Ramos (cell line): ENCODE measurements around the gene MAP2K5.
"Not testable (repeated sequence)": the region's sequence is repeated elsewhere in the genome, so short reads cannot be mapped to it uniquely, and the experiment has no call there.

Experiments
- in situ Hi-C: fragments of 300-500 bp; cut with MboI; formaldehyde crosslinking; loops from one replicate; pipeline ENCODE4 v1.14.3; 2022; ENCODE audit warnings: low sequenced_read_pairs; ENCODE audit not compliant: unreplicated experiment

The MAP2K5 gene

DNA sequence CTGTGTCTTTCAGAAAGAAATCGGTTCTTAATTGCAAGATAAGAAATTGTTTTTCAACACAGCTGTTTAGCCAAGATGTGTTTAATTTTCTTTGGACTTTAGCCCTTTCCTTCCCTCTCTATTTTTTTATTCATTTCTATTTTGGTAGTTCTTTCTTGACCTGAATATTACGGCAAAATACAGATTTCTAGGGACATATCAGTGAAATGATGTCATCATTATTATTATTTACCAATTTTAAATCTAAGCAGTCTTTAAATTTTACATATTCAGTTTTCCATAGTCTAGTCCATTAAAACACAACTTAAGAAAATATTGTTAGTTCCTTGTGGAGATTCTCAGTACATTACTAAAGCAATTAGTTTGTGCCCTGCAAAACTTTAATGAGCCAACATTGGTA is 104.3 kb downstream of the MAP2K5 start:
- in situ Hi-C loops: no loop called here

DNA sequence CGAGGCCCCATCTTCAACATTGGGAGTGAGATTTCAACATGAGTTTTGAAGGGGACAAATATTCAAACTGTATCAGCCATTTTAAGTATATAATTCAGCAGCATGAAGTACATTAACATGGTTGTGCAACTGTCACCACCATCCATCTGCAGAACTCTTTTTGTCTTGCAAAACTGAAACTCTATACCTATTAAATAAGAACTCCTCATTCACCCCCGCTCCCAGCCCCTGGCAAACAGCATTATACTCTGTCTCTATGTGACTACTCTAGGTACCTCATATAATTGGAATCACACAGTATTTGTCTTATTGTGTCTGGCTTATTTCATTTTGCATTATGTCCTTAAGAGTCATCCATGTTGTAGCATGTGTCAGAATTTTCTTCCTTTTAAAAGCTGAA is 110.1 kb downstream of the MAP2K5 start:
- in situ Hi-C loops: no loop called here

DNA sequence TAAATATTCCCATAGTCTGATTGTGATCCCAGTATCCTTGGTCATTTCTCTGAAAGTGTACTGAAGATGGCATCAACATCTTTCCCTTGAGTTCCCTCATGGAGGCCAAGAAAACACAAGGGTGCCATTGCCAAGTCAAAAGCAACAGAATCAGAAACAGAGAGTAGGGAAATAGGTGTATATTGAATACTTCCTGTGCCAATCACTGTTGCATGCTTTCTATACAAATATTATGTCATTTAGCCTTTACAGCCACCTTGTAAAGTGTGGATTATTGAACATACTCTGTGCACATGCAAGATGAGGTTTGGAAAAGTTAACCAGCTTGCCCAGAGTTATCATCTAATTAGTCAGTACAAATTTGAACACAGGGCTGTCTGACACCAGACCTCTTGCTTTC is 117.9 kb downstream of the MAP2K5 start:
- in situ Hi-C loops: no loop called here

DNA sequence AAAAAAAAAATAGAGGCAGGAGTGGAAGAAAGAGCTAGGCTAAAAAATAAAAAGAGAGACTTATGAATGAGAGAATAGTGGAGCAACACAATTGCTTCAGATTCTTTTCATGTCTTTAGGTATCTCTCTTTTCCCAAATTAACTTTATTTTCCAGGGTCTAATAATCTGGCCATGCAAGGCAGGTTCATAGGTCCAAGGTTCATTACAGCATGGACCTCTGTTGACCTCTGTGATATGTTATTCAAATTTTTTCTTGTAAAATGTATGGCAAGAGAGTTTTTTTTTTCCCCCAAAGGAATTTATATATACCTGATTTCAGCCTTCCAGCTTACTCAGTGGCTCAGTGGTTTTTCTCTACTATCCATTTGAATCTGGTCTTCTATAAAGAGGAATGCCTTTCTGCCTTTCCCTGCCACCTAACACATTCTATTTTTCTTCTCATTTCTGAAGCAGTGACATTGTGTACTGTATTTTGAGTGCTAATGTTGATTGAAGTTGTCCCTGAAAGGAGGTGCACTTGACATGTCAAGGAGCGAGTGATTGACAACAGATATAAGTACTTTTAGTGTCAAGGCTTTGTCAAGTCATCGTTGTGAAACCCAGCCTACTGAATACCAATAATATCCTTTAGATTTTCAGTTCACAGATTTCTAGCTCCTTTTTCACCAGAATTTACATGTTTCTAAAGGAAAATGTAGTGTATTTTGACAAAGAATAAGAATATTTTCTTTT is 118.5 kb downstream of the MAP2K5 start:
- in situ Hi-C loops: no loop called here

DNA sequence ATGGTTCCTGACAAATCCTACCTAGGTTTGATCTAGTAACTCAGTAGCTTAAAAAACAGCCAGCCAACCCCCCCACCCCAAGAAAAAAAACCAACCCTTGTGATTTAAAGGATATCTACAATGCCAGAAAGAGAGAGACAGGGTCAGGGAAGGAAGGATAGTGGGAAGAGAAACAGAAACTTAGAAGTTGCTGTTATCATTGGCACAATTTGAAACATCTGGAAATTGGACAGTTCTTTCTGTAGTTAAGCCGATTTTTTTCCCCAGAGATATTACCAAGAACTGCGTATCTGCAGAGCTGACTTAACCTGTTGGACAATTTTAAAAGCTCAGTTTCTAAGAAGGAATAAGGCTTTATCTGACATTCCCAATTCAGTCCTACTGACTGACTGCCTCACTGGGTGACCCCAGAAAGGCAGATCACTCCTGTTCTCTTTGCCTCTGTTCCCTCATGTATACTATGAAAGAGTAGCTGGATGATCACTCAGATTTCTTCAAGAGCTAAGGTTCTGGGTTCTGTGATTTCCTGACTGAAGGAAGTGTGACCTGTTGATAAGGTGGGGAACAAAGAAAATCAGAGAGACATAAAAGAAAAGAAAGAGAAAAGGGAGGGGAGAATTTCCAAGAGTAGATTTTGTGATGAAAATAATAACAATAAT is 128.3 kb downstream of the MAP2K5 start:
- in situ Hi-C loops: no loop called here

DNA sequence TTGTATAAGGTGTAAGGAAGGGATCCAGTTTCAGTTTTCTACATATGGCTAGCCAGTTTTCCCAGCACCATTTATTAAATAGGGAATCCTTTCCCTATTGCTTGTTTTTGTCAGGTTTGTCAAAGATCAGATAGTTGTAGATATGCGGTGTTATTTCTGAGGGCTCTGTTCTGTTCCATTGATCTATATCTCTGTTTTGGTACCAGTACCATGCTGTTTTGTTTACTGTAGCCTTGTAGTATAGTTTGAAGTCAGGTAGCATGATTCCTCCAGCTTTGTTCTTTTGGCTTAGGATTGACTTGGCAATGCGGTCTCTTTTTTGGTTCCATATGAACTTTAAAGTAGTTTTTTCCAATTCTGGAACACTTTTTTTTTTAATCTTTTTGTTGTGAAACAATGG is 130.3 kb downstream of the MAP2K5 start:
- in situ Hi-C loops: not testable (repeated sequence)

DNA sequence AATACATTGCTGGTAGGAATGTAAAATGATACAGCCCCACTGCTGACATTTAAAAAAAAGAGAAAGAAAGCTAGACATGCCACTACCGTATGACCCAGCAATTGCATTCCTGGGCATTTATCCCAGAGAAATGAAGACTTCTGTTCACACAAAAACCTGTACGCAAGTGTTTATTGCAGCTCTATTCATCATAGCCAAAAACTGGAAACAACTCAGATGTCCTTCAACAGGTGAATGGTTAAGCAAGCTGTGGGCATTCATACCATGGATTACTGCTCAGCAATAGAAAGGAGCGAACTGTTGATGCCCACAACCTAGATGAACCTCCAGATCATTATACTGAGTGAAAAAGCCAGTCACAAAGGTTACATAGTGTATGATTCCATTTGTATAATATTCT is 132.5 kb downstream of the MAP2K5 start:
- in situ Hi-C loops: no loop called here

DNA sequence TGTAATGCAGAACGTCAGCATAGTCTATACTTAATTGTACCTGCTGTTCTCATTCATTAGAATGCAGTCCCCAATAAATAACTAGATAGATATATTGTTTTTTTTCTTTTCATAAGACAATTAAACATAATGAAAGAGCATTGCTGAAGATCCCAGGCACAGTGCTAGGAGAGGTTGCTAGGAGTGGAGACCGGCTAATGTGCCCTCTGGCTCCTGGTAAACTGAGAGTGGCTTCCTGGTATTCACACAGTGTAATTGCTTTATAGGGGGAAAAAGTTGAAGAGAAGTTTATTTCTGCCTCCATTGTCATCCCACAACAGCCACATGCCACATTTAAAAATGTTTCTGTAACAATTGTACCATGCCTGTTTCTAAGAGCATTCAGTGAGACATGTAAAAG is 135.6 kb downstream of the MAP2K5 start:
- in situ Hi-C loops: no loop called here

DNA sequence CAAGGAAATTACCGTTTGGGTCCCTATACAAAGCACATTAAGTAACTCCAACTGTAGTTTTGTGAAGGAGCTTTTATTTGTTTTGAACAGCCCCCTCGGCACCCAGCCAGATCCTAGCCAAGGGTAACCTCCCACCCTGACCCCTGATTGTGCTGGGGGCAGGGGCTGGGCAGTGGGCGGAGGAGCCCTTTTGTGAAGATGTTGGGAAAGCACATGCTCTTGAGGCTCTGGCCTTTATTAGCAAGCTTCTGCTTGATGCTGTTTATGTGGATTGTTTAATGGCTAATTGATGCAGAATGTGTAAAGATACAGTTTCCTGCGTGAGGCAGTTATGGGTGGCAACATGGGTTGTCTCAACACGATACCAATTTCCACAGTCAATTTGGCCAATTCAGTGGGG is 136.5 kb downstream of the MAP2K5 start:
- in situ Hi-C loops: no loop called here

DNA sequence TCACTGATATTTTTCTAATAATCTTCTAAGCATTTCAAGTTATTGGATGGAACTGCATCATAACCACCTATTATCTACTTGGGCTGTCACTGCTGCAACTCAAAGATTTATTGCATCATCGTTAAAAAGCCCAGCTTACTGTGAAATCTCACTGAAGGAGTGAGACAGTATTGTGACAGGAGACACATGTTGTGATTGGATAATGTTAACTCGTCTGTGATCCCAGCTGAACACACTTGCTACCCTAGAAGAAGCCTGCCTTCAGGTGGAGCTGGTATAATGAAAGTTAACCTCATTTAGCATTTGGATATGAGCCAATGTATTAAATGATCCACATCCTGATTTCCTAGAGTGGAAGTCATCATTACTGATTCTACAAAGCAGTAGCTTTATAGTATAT is 138.1 kb downstream of the MAP2K5 start:
- in situ Hi-C loops: no loop called here

DNA sequence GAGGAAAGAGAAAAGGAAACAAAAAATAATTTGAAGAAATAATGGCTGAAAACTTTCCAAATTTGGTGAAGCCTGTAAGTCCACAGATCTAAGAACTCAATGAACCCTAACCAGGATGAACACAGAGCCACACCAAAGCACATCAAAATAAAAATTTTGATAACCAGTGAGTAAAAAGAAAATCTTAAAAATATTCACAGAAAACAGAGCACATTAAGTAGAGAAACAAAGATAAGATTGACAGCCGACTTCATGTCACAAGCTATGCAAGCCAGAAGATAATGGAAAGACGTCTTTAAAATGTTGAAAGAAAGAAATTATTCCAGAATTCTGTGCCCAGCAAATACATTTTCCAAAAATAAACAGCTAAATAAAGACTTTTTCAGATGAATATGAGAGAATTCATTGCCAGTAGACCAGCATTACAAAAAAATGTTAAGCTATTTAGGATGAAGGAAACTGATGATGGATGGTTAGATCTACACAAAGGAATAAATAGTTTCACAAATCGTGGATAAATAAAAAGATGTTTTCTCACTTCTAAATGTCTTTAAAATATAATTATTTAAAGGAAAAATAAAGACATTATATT is 142.6 kb downstream of the MAP2K5 start:
- in situ Hi-C loops: no loop called here

DNA sequence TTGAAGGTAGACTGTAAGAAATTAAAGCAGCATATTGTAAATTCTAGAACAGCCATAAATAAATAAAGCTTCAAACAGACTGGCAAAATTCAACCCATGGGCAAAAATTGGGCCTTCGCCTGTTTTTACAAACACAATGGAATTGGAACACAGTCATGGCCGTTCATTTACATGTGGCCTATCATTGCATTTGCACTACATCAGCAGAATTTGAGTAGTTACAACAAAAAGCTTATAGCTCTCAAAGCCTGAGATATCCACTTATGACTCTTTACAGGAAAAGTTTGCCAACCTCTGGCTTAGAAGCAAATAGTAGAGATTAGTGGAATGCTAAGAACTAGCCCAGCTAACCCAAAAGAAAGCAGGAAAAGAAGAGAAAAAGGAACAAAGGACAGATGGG is 143.2 kb downstream of the MAP2K5 start:
- in situ Hi-C loops: no loop called here

DNA sequence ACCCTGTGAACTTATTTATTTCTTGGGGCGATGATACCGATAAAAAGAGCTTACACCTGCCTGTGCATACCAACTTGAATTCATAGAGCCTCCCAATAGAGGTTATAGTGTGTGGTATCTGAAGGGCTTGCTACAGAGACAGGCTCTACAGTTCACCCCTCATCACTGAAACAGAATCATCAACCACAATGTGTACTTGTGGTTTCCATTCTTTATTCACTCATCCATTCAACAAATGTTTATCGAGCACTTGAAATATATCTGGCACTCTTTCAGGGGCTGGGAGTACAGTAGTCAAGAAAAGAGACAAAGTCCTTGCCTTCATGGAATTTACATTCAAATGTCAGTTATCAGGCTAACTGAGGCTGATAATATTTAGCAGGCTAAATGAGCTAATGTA is 148.4 kb downstream of the MAP2K5 start:
- in situ Hi-C loops: no loop called here

DNA sequence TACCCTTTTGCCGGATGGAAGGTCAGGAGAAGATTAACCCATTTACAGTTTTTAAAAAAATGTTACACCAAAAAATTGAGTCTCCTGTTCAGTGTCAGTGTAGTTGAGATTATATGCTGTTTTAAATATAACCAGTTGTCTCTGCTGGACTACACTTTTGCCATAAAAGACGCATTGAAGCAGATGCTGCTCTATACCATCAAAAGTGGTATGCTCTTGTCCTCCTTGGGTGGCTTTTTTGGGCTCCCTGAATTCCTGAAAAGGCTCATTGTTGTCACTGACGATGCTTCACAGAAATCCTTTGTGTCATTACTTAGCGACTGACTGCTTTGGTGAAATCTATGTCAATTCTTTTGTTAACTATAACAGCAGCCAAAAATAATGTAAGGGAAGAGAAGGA is 148.9 kb downstream of the MAP2K5 start:
- in situ Hi-C loops: no loop called here

DNA sequence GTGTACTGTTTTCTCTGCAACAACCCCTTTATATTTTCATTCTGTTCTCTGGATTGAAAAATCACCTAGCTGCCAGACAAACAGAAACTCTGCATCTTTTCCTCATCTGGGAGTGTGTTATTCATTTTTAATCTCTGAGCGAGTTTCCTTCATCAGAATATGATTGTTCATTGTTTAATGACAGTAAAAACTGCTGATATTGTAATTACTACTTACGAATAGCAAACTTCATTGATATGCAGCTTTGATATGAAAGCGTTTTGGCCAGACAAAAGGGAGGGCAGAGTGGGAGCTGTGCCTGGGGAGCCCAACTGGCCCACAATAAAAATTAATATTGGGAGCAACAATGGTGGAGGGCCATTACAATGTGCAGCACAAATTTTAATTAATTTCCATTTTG is 150.1 kb downstream of the MAP2K5 start:
- in situ Hi-C loops: no loop called here

DNA sequence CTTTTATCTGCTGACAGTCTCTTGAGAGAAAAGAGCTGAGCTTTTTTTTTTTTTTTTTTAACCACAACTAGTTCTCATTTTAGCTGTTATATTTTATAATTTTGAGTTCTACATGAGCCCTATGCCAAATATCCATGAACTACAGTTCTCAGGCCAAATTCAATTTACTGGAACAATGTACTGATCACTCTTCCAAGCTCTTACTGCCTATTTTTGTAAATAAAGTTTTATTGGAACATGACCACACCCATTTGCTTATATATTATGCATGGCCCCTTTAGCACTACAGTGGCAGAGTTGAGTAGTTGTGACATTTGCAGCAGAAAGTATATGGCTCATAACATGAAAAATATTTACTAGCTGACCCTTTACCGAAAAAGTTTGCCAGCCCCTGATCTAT is 153.6 kb downstream of the MAP2K5 start:
- in situ Hi-C loops: no loop called here

DNA sequence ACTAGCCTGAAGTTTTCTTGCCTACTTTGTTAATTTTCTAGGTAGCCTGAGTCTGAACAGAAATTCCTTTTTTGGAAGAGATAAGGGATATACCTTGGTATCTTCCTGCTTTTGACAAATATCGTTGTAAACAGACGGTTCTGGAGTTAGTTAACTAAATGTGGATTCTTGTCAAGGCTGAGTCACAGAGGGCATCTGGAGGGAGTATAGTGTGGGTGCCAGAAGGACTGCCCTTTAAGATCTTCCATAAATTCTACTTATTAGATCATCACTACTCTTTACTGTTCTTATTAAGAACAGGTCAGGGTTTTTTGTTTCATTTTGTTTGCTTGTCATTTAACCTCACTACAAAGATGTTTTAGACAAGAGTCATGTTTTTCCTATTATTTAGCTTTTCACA is 157.5 kb downstream of the MAP2K5 start:
- in situ Hi-C loops: no loop called here

DNA sequence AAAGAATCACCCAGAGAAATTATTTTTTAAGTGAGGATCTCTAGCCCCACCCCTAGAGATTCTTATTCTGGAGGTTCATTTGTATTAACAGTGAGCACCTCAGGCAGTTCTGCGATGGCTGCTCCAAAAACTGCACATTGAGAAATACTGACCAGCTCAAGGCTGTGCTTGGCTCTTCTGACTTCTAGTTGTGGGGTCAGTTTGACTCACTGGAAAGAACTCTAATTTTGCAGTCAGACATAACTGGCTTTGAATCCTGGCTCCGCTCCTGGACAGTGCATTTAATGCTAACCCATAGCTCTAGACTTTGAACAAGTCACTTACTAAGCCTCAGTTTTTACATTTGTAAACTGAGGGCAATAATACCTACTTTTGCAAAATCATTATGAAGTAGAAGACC is 159.2 kb downstream of the MAP2K5 start:
- in situ Hi-C loops: no loop called here

DNA sequence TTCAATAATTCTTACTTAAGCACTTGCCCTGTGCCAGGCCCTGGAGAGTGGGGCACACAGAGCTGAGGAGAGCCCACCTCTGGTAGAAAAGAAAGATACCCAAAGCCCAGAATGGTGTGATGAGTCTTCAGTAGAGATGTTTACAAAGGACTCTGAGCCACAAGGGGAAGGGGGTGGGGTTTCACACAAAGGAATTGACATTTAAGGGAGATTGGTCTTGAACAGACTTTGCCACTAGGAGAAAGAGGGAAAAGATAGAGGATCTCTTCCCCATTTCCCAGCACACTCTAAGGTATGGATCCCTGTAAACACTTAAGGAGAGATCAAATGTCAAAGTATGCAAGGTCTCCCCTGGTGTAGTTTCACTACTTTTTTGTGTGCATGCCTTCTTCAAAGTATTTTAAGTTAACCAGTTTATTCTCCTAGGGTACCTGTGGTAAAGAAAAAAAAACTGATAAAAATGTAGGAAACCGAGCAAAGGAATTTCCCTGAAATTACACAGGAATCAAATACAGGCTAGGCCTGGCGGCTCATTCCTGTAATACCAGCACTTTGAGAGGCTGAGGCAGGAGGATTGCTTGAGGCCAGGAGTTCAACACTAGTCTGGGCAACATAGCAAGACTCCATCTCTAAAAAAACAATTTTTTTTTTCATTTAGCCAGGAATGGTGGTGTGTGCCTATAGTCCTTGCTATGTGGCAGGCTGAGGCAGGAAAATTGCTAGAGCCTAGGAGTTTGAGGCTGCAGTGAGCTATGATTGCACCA is 165.2 kb downstream of the MAP2K5 start:
- in situ Hi-C loops: no loop called here

DNA sequence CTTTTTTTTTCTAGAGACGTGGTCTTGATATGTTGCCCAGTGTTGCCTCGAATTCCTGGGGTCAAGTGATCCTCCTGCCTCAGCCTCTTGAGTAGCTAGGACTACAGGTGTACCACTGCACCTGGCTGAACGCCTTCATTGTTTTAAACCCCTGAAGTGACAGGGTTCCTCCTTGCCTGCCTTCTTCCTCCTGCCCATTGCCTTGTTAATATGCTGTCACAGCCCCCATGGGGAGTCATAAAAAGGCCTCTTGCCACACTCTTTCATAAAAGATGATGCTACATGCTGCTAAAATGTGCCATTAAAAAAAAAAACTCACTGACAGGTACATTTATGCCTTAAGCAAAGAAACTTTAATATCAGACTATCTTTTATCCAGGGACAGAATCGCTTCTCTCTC is 166.0 kb downstream of the MAP2K5 start:
- in situ Hi-C loops: no loop called here

DNA sequence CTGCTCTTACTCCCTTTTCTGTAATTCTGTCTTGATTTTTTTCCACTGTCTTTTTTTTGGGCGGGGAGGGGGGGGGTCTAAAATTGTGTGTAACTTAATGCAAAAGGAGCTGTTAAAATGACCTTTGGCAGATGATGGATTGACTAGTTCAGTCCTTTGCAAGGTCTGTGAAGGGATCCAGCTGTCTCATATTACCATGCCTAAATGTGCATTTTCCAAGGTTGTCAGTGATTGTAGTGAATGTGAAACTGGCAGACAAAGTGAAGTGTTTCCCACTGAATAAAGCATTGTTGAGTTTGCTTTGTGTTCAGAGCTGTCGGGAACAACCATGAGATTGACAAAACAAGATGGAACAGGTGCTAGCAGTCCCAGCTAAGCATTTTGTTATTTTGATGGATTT is 172.7 kb downstream of the MAP2K5 start:
- in situ Hi-C loops: no loop called here
